Activated naive CD4-positive, alpha-beta T cell treated with anti-CD3 and anti-CD28 coated beads, Interleukin-2, amount 50 U/mL, for 72 hours (primary cell): ENCODE data around the gene TIPRL. TPM values are rescaled to one million over a fixed set of nuclear protein-coding genes. Genes with fewer than 3 reads are reported as not detected.
"Not testable (repeated sequence)": the region's sequence is repeated elsewhere in the genome, so short reads cannot be mapped to it uniquely, and the experiment has no call there.

Experiments used
- ATAC-seq, 2 donors: fragments of 150-1000 bp; cut with Tn5 transposase; 2 replicates each; pipeline ENCODE4 v1.10.0; 2021; ENCODE audit warnings: mild to moderate bottlenecking in 2 of 2, moderate library complexity in 2 of 2
- DNase-seq, 2 donors: peaks; one replicate each; pipeline ENCODE4 v3.0.0; 2021 to 2022; ENCODE audit warnings: low spot score in 2 of 2
- H3K27ac Mint-ChIP-seq, 2 donors: one replicate each; pipeline ENCODE4 v1.8.0; 2022; ENCODE audit warnings: mild to moderate bottlenecking in 2 of 2, mixed read lengths in 2 of 2
- H3K36me3 Mint-ChIP-seq, 2 donors: one replicate each; pipeline ENCODE4 v1.8.0; 2022; ENCODE audit warnings: mixed read lengths in 2 of 2
- H3K9me3 Mint-ChIP-seq, 2 donors: one replicate each; pipeline ENCODE4 v1.8.0; 2022; ENCODE audit warnings: mixed read lengths in 2 of 2
- total RNA-seq, 2 donors: library from RNA; stranded (reverse); gene quantifications; one replicate each; pipeline ENCODE4 v1.2.3, GENCODE V29; 2022

TIPRL gene
- total RNA-seq, 2 donors from 2014 or later: 40.7 to 82.2 TPM

DNA sequence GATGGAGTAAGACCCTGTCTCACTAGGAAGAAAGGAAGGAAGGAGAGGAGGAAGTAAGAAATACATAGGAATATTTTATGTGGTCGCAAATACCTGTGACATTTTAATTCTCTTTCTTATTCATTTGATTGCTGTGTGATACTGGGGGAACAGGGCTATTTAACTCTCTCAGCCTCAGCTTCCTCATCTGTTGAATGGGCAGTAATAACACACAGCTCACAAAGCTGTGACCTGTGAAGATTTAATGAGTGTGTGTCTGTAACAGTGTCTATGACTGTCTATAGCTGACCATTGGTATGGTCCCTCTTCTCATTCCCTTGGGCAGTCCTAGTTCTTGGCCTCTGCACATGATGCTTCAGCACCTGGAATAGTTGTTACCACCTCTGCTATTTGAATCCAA is 28.5 kb upstream of the TIPRL start:
- Mint-ChIP-seq H3K27ac (no peak overlapping the region), H3K9me3 (no peaks in the 10 kb centered on the region), H3K36me3 (no peaks in the 10 kb centered on the region)
- ATAC-seq: no peak
- no peak for DNase-seq

DNA sequence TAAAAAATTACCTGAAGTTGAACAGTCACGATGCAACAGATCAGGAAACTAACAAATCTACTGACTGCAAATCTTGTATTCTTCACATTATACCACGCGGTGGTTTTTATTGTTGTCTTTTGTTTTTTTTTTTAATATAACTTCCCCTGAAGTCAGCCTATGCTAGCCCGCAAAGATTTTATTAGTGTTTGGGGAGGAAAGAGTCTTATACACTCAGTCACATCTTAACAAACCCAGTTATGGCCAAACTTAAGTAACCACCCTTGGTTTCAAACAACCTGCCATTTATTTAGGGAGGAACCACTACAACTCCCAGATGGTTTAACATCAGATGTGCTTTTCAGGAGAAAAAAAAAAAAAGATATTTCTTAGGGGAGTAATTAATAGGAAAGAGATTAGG is 26.8 kb upstream of the TIPRL start:
- ATAC-seq: no peak
- Mint-ChIP-seq H3K36me3 (no peaks in the 10 kb centered on the region), H3K27ac (no peak overlapping the region), H3K9me3 (no peaks in the 10 kb centered on the region)
- DNase-seq: no peak

DNA sequence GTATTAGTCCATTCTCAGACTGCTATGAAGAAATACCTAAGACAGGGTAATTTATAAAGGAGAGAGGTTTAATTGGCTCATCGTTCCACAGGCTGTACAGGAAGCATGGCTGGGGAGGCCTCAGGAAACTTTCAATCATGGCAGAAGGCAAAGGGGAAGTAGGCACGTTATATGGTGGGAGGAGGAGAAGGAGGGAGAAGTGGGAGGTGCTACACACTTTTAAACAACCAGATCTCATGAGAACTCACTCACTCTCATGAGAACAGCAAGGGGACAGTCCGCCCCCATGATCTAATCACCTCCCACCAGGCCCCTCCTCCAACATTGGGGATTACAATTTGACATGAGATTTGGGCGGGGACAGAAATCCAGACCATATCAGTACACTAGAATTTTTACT is 24.1 kb upstream of the TIPRL start:
- H3K36me3 Mint-ChIP-seq: peaks cover 9 to 12% of the 10 kb centered on the region in 2 donors
- peaks cover 12 to 13% of the 10 kb centered on the region in 2 donors for H3K9me3 Mint-ChIP-seq
- DNase-seq, H3K27ac Mint-ChIP-seq, ATAC-seq: not testable (repeated sequence)

DNA sequence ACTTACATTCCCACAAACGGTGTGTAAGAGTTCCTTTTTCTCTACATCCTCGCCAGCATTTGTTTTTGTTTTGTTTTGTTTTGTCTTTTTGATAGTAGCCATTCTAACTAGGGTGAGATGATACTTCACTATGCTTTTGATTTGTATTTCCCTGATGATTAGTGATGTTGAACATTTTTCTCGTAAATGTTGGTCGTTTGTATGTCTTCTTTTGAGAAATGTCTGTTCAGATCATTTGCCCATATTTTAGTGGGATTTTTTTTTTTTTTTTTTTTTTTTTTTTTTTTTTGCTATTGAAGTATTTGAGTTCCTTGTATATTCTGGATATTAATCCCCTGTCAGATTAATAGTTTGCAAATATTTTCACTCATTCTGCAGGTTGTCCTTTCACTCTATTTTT is 22.9 kb upstream of the TIPRL start:
- DNase-seq (no peak), ATAC-seq (no peak)
- H3K27ac Mint-ChIP-seq: no peak overlapping the region
- H3K36me3 Mint-ChIP-seq: peaks cover 20 to 24% of the 10 kb centered on the region in 2 donors
- peaks cover 22% of the 10 kb centered on the region in 2 donors for H3K9me3 Mint-ChIP-seq

DNA sequence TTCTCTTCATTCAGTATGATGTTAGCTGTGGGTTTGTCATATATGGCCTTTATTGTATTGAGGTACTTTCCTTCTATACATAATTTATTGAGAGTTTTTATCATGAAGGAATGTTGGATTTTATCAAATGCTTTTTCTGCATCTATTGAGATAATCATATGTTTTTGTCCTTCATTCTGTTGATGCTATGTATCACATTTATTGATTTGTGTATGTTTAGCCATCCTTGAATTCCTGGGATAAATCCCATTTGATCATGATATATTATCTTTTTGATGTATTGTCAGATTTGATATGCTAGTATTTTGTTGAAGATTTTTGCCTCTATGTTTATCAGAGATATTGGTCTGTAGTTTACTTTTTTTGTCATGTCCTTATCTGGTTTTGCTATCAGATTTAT is 21.1 kb upstream of the TIPRL start:
- no peak for ATAC-seq
- H3K36me3 Mint-ChIP-seq: peaks cover 25 to 29% of the 10 kb centered on the region in 2 donors
- H3K27ac Mint-ChIP-seq: no peak overlapping the region
- DNase-seq: no peak
- peaks cover 22 to 26% of the 10 kb centered on the region in 2 donors for H3K9me3 Mint-ChIP-seq

DNA sequence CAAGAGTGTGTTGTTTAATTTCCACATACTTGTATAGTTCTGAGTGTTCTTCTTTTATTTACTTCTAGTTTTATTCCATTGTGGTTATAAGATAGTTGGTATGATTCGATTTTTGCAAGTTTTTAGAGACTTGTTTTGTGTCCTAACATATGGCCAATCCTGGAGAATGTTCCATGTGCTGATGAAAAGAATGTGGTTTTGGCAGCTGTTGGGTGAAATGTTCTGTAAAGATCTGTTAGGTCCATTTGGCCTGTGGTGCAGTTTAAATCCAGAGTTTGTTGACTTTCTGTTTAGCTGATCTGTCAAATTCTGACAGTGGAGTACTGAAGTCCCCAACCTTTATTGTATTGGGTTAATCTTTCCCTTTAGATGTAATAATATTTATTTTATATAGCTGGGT is 19.5 kb upstream of the TIPRL start:
- no peak for DNase-seq
- peaks cover 22 to 26% of the 10 kb centered on the region in 2 donors for H3K9me3 Mint-ChIP-seq
- no peak overlapping the region for H3K27ac Mint-ChIP-seq
- peaks cover 25 to 29% of the 10 kb centered on the region in 2 donors for H3K36me3 Mint-ChIP-seq
- no peak for ATAC-seq

DNA sequence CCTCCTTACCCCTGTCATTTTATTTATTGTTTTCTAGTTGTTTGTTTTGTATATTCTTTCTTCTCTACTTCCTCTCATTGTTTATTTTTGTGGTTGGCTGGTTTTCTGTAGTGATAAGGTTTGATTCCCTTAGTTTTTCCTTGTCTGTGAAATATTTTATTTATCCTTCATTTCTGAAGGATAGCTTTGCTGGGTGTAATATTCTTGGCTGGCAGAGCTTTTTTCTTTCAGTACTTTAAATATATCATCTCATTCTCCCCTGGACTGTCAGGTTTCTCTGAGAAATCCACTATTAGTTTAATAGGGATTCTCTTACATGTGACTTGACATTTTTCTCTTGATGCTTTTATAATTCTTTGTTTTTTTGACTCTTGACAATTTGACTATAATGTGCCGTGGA is 18.8 kb upstream of the TIPRL start:
- Mint-ChIP-seq H3K27ac (no peak overlapping the region), H3K36me3 (peaks cover 25 to 29% of the 10 kb centered on the region in 2 donors), H3K9me3 (peaks cover 22 to 26% of the 10 kb centered on the region in 2 donors)
- ATAC-seq (no peak), DNase-seq (no peak)

DNA sequence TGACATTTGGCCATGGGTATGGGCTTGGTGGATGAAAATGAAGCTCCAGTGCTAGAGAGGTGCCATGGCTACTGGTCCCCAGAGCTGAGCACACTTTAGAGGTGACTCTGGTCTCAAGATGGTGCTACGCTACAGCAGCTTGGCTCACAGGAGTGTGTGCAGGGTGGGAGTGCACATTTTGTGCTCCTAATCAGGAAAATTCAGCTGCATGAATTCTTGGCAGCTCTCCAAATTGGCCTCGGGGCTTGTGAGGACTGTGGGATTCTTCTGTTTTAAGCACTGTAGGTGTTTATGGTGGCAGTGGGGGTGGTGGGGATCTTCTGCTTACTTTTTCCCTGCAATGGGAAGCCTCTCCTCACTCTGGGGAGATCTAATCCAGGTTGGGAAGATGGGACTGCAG is 17.3 kb upstream of the TIPRL start:
- no peak for ATAC-seq

DNA sequence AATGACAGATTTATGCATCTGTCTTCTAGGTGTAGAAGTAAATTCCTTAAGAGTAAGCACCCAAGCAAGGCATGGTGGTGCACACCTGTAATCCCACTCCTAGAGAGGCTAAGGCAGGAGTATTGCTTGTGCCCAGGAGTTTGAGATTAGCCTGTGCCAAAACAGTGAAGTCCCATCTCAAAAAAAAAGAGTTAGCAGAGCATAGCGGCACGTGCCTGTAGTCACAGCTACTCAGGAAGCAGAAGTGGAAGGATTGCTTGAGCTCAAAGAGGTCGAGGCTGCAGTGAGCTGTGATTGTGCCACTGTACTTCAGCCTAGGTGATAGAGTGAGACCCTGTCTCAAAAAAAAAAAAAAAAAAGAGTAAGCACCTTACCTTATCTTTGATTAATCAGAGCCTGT is 15.1 kb upstream of the TIPRL start:
- H3K36me3 Mint-ChIP-seq: peaks cover 16 to 20% of the 10 kb centered on the region in 2 donors
- DNase-seq (no peak), ATAC-seq (no peak)
- H3K9me3 Mint-ChIP-seq: peaks cover 13 to 17% of the 10 kb centered on the region in 2 donors
- no peak overlapping the region for H3K27ac Mint-ChIP-seq

More for the DNA sequence above, 17.3 kb upstream of the TIPRL start:
- H3K9me3 Mint-ChIP-seq: peaks cover 22 to 26% of the 10 kb centered on the region in 2 donors
- no peak for DNase-seq
- H3K36me3 Mint-ChIP-seq: peaks cover 25 to 29% of the 10 kb centered on the region in 2 donors
- H3K27ac Mint-ChIP-seq: no peak overlapping the region

DNA sequence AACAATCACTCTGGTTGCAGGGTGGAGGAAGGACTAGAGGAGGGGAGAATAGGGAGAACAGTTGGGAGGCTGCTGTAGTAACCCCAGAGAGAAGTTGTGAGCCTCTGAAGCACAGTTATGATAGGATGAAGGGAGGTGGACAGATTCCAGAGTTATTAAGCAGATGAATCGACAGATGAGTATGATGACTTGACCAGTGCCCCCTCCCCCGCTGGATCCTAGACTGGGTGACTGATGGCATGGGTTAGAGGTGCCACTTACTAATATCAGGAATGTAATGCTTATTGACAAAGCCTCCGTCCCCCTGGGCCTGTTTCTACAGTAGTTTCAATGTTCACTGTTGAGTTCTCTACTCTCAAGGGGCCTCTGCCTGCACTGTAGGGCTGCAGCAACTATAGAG is 14.0 kb upstream of the TIPRL start:
- peaks cover 8 to 14% of the 10 kb centered on the region in 2 donors for H3K9me3 Mint-ChIP-seq
- ATAC-seq (no peak), DNase-seq (no peak)
- H3K36me3 Mint-ChIP-seq: peaks cover 12 to 20% of the 10 kb centered on the region in 2 donors
- no peak overlapping the region for H3K27ac Mint-ChIP-seq

DNA sequence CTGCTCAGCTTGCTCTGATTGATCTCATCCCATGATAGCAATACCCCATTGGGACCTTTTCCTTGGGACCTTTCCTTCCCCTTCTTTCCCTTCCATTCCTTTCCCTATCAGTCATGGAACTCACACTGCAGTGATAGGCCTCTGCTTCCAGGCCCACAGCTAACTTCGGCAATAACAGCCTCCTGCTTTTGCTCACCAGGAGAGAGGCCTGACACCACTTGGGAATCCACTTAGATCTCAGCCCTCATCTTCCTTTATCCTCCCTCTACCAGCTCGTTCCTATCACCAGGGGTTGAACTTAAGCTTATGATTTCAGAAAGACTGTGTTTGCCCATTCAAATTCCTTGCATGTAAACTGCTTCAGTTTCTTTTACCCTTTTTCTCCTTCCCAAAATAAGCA is 11.0 kb upstream of the TIPRL start:
- Mint-ChIP-seq H3K27ac (no peak overlapping the region), H3K36me3 (no peaks in the 10 kb centered on the region), H3K9me3 (no peaks in the 10 kb centered on the region)
- DNase-seq (no peak), ATAC-seq (no peak)

DNA sequence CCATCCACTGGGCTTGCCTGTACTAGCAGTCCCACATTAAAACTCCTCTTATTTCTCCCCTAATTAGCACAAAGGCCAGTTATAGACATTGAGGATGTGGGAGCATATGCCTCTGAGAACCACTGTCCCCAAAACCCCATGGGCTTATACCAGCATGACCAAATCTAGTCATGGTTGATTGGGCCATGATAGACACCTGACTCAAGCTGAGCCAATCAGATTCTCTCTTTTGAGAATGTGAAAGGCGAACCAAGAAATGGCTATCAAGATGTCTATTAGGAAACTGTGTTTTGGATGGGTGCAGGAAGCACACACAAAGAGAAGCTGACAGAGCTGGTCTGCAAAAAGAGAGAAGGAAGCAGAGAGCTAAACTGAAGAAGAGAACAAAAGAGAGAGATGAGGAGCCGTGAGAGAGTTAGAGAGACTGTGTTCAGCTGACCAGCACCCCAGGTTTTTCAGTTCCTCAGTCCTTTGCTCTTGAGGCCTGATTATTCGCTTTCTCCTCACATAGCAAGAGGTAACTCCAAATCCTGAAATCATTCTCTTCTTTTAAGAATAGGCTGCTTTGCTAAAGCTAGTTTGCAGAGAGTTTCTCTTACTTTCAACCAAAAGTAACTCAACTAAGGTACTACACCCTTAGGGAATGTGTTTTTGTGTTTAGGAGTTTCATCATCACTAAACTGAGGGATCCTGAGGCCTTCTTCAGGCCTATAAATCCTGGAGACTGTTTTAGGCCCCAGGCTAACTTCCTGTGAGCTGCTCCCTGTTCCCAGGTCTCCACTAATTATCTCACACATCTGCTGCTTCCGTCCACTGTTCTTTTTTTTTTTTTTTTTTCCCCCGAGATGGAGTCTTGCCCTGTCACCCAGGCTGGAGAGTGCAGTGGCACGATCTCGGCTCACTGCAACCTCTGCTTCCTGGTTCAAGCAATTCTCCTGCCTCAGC is 7.9 kb upstream of the TIPRL start:
- H3K27ac Mint-ChIP-seq: no peak overlapping the region
- H3K36me3 Mint-ChIP-seq: no peaks in the 10 kb centered on the region
- no peaks in the 10 kb centered on the region for H3K9me3 Mint-ChIP-seq
- DNase-seq (no peak), ATAC-seq (no peak)

DNA sequence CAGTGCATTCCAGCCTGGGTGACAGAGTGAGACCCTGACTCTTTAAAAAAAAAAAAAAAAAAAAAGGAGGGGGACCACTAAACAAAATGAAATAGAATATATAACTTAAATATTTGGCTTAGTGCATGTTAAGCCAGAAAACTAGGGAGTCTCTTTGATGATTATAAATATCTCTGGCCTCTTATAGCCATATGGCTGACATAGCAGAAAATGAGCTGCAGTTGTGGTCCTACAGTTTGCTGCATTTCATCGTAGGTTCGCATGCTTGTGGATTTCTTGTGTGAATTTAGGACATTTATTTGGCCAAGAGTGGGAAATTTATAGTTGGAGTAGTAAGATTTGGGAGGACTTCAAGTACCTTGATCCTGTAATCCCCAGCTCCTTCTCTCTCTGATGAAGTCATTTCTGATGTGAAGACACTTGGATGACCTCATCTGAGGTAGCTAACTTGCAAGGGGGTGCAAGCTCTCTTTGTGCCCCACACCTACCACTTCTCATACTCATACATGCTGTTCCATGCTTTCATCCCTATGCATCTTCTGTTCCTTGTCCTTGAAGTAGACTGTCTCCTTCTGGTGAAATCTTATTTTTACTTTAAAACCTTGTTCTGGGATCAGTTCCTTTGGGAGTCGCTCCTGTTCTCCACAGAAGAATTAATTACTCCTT is 6.4 kb upstream of the TIPRL start:
- H3K27ac Mint-ChIP-seq: no peak overlapping the region
- no peaks in the 10 kb centered on the region for H3K36me3 Mint-ChIP-seq

DNA sequence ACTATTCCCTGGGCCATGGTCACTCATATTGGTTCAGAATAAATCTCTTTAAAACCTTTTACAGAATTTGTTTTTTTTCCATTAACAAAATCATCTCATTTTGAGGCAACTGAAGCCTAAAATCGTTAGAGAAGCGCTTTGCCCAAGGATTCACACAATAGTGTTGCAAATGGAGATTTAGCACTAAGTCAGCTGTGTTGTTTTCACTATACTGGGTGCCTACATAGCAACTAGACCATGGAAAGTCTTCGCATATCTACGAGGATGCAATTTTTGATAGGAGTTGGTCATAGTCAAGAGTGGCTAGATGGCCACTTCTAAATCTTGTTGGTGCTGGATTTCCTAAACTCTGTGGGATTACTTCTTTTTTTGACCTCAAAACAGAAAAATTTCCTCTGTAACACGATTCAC is 530 bp upstream of the TIPRL start:
- DNase-seq: no peak
- Mint-ChIP-seq H3K9me3 (no peaks in the 10 kb centered on the region), H3K27ac (no peak overlapping the region), H3K36me3 (no peaks in the 10 kb centered on the region)
- ATAC-seq: no peak

More for the DNA sequence above, 6.4 kb upstream of the TIPRL start:
- ATAC-seq (no peak), DNase-seq (no peak)
- H3K9me3 Mint-ChIP-seq: no peaks in the 10 kb centered on the region

DNA sequence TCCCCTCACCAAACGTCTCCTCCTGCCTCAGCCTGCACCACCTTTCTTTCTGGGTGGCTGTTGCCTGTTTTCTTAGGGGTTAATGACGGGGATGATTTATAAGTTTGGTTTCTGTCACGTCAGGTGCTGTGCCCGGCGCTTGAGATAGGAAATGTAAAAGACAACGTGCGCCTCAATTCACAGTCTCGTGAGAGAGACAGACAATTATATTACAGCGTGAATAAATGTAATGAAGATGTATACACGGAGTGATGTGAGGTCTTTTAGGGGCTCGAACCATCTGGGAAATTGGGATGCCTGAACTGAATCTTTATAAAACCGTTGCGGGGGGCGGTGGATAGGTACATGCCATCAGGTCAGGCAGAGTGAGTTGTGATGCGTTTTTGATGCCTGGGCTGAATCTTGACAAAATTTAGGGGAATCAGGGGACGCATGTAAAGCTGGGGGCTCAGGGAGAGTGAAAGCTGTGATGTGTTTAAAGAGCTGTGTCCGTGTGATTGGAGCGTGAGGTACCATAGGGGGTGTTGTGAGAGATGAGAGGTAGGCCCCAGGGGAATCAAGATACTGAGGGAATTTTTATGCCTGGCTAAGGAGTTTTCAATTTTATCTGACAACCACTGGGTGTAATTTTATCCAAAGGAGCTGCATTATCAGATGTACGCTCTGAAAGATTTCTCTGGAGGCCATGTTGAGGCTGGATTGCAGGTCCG is 831 bp downstream of the TIPRL start:
- no peak for ATAC-seq
- no peak for DNase-seq
- Mint-ChIP-seq H3K27ac (no peak overlapping the region), H3K9me3 (no peaks in the 10 kb centered on the region), H3K36me3 (no peaks in the 10 kb centered on the region)

DNA sequence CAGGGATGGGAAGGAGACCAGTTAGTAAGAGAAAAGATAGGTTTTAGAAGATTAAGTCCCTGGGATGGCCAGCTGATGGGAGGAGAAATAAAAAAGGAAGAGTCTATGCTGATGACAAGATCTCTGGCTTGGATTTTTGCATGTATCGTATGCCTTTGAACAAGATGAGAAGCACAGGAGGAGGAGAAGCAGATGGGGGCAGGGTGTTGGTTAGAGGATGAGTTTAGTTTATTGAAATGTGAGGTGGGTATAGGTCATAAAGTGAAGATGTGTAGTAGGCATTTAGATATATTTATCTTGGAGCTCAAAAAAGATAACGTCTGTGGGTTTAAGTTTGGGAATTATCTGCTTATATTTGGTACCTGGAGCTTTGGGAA is 1.4 kb downstream of the TIPRL start:
- Mint-ChIP-seq H3K9me3 (no peaks in the 10 kb centered on the region), H3K36me3 (no peaks in the 10 kb centered on the region), H3K27ac (no peak overlapping the region)
- DNase-seq: no peak
- ATAC-seq: no peak
